Measurements from ENCODE around the gene SLC35F3.
"Not testable (repeated sequence)": the region's sequence is repeated elsewhere in the genome, so short reads cannot be mapped to it uniquely, and the experiment has no call there.

The SLC35F3 gene

GRCh38 chr1:234211855-234212254 lies 307.4 kb downstream of the SLC35F3 start:
- not testable (repeated sequence) for H3K27ac ChIP-seq; DNase-seq (ENCODE audit: low read depth, low spot score)

- DNase-seq (ENCODE audit: low read depth, low spot score): no peak
- no peak overlapping the region for H3K27ac ChIP-seq
These were observed 308.5 kb downstream of the SLC35F3 start for GRCh38 chr1:234212764-234213657.

DNA sequence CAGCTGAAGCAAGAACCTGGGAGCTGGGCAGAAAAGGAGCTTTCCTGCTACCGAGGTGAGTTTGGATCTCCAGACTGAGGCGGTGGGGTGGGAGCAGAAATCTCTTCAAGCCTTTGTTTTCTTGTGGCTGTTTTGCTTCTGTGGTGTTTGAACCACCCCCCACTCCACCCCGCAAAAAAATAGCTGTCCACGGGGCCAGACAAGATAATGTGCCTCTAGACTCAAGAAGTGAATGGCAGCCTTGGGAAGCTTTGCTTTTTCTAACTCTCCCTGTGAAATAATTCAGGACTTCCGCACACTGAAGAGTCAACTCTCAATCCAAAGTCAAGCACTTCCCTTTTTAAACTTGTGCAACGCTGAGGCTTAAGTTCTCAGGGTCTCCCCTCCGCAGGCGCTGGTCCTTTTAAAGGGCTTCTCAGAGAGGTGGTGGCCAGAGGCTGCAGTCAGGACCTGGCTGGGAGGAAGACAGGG lies 309.2 kb downstream of the SLC35F3 start:
- no peak for DNase-seq (ENCODE audit: low read depth, low spot score)

DNA sequence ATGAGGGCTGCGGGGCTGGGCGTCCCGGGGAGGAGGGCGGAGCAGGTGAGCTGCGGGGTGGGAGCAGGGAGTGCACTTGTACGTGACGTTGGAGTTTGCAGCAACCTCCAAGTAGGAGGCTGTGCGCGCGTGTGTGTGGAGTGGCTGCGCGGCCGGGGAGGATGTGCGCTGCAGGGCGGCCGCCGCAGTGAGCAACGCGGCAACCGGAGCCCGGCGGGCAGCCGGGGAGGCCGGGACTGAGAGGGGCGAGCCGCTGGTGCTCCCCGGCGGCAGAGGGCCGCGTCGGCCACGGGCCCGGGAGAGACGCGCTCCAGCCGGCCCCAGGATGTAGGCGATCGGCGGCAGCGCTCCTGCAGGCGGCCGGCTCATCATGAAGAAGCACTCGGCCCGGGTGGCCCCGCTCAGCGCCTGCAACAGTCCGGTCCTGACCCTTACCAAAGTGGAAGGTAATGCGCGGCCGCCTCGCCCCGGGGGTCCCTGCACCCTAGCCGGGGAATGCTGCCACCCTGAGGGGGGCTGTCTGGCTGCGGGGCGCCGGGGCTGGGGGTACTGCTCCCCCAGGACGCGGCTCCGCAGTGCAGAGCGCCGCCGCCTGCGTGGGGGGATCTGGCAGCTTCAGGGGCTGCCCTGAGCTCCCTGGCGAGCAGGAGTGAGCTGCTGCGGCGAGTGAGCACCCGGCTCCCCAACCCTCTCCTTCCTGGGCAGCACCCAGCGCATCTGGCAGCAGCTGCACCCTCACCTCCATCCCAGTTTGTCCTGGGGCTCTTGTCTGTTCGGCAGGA lies 309.8 kb downstream of the SLC35F3 start:
- no peak for DNase-seq (ENCODE audit: low read depth, low spot score)
- H3K27ac ChIP-seq: no peak overlapping the region

More for the DNA sequence above, 309.2 kb downstream of the SLC35F3 start:
- no peak overlapping the region for H3K27ac ChIP-seq

GRCh38 chr1:234214911-234215892 lies 310.7 kb downstream of the SLC35F3 start:
- no peak overlapping the region for H3K27ac ChIP-seq
- DNase-seq (ENCODE audit: low read depth, low spot score): no peak

GRCh38 chr1:234216116-234216703 lies 311.7 kb downstream of the SLC35F3 start:
- H3K27ac ChIP-seq: no peak overlapping the region

GRCh38 chr1:234217316-234217840 lies 312.9 kb downstream of the SLC35F3 start:
- no peak overlapping the region for H3K27ac ChIP-seq
- DNase-seq (ENCODE audit: low read depth, low spot score): no peak

More at GRCh38 chr1:234216116-234216703, 311.7 kb downstream of the SLC35F3 start:
- DNase-seq (ENCODE audit: low read depth, low spot score): no peak

DNA sequence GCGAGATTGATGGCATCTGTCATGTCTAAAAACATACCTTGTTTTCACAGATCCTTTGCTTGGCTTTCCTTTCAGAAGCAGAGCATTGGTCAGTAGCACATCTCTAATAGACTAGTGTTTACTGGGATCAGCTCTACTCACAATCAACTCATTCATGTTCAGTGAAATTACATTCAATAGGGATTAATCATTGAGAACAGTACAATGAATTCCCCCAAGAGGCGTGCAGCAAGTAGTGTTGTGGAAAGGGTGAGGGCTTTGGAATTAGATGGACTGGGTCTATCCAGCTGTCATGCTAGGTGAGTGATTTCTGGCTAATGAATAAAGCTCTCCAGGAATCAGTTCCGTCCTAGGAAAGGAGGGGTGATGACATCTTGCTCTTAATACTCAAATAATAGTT lies 313.6 kb downstream of the SLC35F3 start:
- no peak for DNase-seq (ENCODE audit: low read depth, low spot score)
- H3K27ac ChIP-seq: no peak overlapping the region

DNA sequence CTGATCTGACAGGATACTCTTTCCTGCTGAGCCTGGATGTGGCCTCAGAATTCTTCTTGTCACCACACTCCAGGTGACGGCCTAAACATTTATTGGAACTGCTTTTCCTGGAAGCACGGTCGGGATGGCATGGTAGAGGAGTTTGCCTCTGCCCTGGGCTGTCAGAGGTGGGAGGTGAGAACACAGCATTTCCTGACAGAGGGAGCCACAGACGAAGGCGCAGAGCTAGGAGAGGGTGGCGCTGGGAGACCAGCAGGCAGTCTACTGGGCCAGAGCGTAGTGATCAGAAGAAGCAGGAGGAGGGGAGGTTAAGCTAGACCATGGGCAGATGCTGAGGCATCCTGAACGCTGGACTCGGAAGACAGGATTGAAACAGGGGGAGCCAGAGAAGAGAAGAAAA lies 315.2 kb downstream of the SLC35F3 start:
- no peak for DNase-seq (ENCODE audit: low read depth, low spot score)
- no peak overlapping the region for H3K27ac ChIP-seq

- no peak for DNase-seq (ENCODE audit: low read depth, low spot score)
- no peak overlapping the region for H3K27ac ChIP-seq
These were observed 317.1 kb downstream of the SLC35F3 start for GRCh38 chr1:234221601-234222000.

GRCh38 chr1:234222561-234223280 lies 318.2 kb downstream of the SLC35F3 start:
- DNase-seq (ENCODE audit: low read depth, low spot score): peak; percentile 58
- no peak overlapping the region for H3K27ac ChIP-seq

GRCh38 chr1:234226113-234226818 lies 321.8 kb downstream of the SLC35F3 start:
- no peak overlapping the region for H3K27ac ChIP-seq
- DNase-seq (ENCODE audit: low read depth, low spot score): no peak

DNA sequence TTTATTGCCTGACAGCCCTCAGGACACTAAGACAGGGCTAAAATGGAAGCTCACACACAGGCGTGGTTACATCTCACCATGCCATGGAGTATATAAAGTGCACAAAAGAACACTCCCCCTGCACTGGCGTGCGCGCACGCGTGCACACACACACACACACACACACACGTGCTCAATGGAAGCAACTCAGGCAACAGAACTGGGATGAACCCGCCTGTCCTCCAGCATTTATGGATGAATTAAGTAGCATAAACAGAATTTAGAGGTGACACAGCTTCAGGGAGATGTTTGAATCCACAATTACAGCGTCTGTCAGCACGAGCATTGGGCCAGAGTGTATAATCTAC lies 322.3 kb downstream of the SLC35F3 start:
- no peak for DNase-seq (ENCODE audit: low read depth, low spot score)

GRCh38 chr1:234229581-234230387 lies 325.3 kb downstream of the SLC35F3 start:
- no peak for DNase-seq (ENCODE audit: low read depth, low spot score)
- no peak overlapping the region for H3K27ac ChIP-seq

More for the DNA sequence above, 322.3 kb downstream of the SLC35F3 start:
- no peak overlapping the region for H3K27ac ChIP-seq

- DNase-seq (ENCODE audit: low read depth, low spot score): no peak
- H3K27ac ChIP-seq: no peak overlapping the region
These were observed 326.0 kb downstream of the SLC35F3 start for GRCh38 chr1:234230414-234230862.

DNA sequence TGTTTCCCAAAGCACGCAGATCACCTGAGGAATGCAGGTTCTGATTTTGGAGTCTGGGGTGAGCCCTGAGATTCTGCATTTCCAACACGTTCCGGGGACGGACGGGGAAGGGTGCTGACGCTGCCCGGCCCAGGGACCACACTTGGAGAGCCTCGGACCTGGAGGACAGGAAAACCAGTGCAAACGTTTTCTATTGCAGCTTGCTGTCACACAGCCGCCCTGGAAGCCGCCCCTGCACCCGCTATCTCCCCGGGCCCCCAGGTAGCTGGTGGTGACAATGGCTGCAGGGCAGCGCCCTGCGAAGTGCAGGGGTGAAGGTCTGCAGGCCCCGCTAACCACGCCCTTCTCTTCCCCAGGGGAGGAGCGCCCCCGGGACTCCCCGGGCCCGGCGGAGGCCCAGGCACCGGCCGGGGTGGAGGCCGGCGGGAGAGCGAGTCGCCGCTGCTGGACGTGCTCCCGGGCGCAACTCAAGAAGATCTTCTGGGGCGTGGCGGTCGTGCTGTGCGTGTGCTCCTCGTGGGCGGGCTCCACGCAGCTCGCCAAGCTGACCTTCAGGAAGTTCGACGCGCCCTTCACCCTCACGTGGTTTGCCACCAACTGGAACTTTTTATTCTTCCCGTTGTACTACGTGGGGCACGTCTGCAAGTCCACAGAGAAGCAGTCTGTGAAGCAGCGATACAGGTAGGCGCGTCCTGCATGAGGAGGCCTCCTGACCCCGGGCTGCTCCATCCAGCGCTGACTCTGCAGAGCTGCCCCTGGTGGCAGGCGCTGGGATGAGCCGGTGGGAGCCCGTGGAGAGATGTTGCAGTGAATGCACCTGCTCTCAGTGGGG lies 326.8 kb downstream of the SLC35F3 start:
- no peak overlapping the region for H3K27ac ChIP-seq
- no peak for DNase-seq (ENCODE audit: low read depth, low spot score)

Measured in epithelial cell of prostate (primary cell).